Measurements from ENCODE around the gene AGAP3. TPM values are rescaled to one million over a fixed set of nuclear protein-coding genes. Genes with fewer than 3 reads are reported as not detected.

AGAP3 gene
- total RNA-seq, 1 donor from 2014 or later = 206 TPM

GRCh38 chr7:151141311-151141854 lies 55.1 kb downstream of the AGAP3 start:
- Mint-ChIP-seq H3K36me3 (ENCODE audit: low read depth, unreplicated experiment) (peaks cover 45% of the 10 kb centered on the region), H3K4me3 (ENCODE audit: unreplicated experiment) (no peak overlapping the region), H3K4me1 (ENCODE audit: unreplicated experiment) (peaks cover 40% of the 10 kb centered on the region), H3K27me3 (ENCODE audit: unreplicated experiment) (peaks cover 44% of the 10 kb centered on the region), H3K27ac (ENCODE audit: unreplicated experiment) (peak overlapping the region; percentile 48), H3K9me3 (ENCODE audit: unreplicated experiment) (no peaks in the 10 kb centered on the region)
- DNase-seq (ENCODE audit: low spot score) = no peak
- TF ChIP-seq, protein P1, sequence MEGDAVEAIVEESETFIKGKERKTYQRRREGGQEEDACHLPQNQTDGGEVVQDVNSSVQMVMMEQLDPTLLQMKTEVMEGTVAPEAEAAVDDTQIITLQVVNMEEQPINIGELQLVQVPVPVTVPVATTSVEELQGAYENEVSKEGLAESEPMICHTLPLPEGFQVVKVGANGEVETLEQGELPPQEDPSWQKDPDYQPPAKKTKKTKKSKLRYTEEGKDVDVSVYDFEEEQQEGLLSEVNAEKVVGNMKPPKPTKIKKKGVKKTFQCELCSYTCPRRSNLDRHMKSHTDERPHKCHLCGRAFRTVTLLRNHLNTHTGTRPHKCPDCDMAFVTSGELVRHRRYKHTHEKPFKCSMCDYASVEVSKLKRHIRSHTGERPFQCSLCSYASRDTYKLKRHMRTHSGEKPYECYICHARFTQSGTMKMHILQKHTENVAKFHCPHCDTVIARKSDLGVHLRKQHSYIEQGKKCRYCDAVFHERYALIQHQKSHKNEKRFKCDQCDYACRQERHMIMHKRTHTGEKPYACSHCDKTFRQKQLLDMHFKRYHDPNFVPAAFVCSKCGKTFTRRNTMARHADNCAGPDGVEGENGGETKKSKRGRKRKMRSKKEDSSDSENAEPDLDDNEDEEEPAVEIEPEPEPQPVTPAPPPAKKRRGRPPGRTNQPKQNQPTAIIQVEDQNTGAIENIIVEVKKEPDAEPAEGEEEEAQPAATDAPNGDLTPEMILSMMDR (IDR thresholded peaks at IDR 0.05; ENCODE audit: unreplicated experiment) = no peak

DNA sequence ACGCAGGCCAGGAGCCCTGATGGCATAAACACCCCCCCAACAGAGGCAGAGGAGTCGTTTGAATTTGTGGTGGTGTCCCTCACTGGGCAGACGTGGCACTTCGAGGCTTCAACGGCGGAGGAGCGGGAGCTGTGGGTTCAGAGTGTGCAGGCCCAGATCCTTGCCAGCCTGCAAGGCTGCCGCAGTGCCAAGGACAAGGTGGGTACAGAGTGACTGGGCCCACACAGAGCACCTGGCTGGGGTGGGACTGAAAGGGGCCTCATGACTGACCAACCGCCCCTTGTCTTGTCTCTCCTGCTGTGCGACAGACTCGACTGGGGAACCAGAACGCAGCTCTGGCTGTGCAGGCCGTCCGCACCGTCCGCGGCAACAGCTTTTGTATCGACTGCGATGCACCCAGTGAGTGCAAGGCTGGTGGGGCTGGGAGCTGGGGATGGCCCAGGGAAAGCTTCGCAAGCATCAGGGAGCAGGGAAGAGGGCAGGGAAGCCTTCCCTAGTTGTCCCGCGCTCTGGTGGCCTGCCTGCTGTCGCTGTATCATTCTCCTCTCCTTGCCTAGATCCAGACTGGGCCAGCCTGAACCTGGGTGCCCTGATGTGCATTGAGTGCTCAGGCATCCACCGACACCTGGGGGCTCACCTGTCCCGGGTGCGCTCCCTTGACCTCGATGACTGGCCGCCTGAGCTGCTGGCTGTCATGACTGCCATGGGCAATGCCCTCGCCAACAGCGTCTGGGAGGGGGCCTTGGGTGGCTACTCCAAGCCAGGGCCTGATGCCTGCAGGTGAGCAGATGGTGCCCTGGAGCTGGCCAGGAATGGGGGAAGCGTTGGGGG lies 55.8 kb downstream of the AGAP3 start:
- Mint-ChIP-seq H3K36me3 (ENCODE audit: low read depth, unreplicated experiment) (peaks cover 45% of the 10 kb centered on the region), H3K27ac (ENCODE audit: unreplicated experiment) (no peak overlapping the region), H3K4me1 (ENCODE audit: unreplicated experiment) (peaks cover 45% of the 10 kb centered on the region), H3K9me3 (ENCODE audit: unreplicated experiment) (no peaks in the 10 kb centered on the region), H3K4me3 (ENCODE audit: unreplicated experiment) (no peak overlapping the region), H3K27me3 (ENCODE audit: unreplicated experiment) (peaks cover 39% of the 10 kb centered on the region)
- TF ChIP-seq, protein P1 (IDR thresholded peaks at IDR 0.05; ENCODE audit: unreplicated experiment) = no peak
- DNase-seq (ENCODE audit: low spot score) = no peak

DNA sequence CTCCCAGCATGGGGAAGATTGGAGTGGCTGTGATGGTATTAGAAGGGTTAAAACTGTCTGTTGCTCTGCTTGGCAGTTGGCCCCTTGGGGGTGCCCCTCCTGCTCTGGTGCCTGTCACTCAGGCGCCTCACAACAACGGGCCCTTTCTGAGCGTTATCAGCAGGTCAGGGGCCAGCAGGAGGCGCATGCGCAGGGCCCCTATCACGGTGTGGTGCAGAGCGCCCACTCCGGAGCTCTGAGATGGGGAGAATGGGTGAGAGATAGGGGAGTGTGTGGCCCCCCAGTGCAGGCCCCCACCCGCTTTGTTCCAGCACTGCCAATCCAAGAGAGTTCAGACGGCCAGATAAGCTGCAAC lies 56.4 kb downstream of the AGAP3 start:
- Mint-ChIP-seq H3K27me3 (ENCODE audit: unreplicated experiment) (peaks cover 39% of the 10 kb centered on the region), H3K27ac (ENCODE audit: unreplicated experiment) (no peak overlapping the region), H3K36me3 (ENCODE audit: low read depth, unreplicated experiment) (peaks cover 49% of the 10 kb centered on the region), H3K4me3 (ENCODE audit: unreplicated experiment) (no peak overlapping the region), H3K9me3 (ENCODE audit: unreplicated experiment) (no peaks in the 10 kb centered on the region), H3K4me1 (ENCODE audit: unreplicated experiment) (peaks cover 51% of the 10 kb centered on the region)
- no peak for DNase-seq (ENCODE audit: low spot score)
- TF ChIP-seq, protein P1 (IDR thresholded peaks at IDR 0.05; ENCODE audit: unreplicated experiment) = no peak

- Mint-ChIP-seq H3K27ac (ENCODE audit: unreplicated experiment) (no peak overlapping the region), H3K36me3 (ENCODE audit: low read depth, unreplicated experiment) (peaks cover 49% of the 10 kb centered on the region), H3K9me3 (ENCODE audit: unreplicated experiment) (no peaks in the 10 kb centered on the region), H3K4me1 (ENCODE audit: unreplicated experiment) (peaks cover 56% of the 10 kb centered on the region), H3K4me3 (ENCODE audit: unreplicated experiment) (peak overlapping the region; percentile 69), H3K27me3 (ENCODE audit: unreplicated experiment) (peaks cover 39% of the 10 kb centered on the region)
- TF ChIP-seq, protein P1 (IDR thresholded peaks at IDR 0.05; ENCODE audit: unreplicated experiment) = no peak
- no peak for DNase-seq (ENCODE audit: low spot score)
Observed at GRCh38 chr7:151143261-151144015, 57.2 kb downstream of the AGAP3 start.
